Neural cell (in vitro differentiated cells): ENCODE results near the gene TELO2. TPM values are rescaled to one million over a fixed set of nuclear protein-coding genes. Genes with fewer than 3 reads are reported as not detected.

Source experiments
- H2AFZ ChIP-seq: fragments of 200-600, 300-800 bp; sonication (generic), shearing (Covaris generic); 2 replicates; pipeline ENCODE4 v1.6.0; 2014; ENCODE audit warnings: low read depth, mild to moderate bottlenecking, antibody characterized with exemption, low read length, moderate library complexity
- H3F3A ChIP-seq: fragments of 200-600 bp; shearing (Covaris generic); 2 replicates; pipeline ENCODE4 v1.6.1; 2016; ENCODE audit warnings: mild to moderate bottlenecking, moderate library complexity, mixed read lengths, antibody characterized with exemption, low read length; ENCODE audit not compliant: insufficient read depth, poor library complexity, severe bottlenecking
- H3K27ac ChIP-seq: fragments of 200-600, 300-800 bp; sonication (generic), shearing (Covaris generic); 2 replicates; pipeline ENCODE4 v1.5.1; 2014; ENCODE audit warnings: mild to moderate bottlenecking, low read length, moderate library complexity
- H3K27me3 ChIP-seq: fragments of 300-800, 200-600 bp; sonication (generic), shearing (Covaris generic); 2 replicates; pipeline ENCODE4 v1.6.0; 2014; ENCODE audit warnings: mild to moderate bottlenecking, low read depth, low read length, moderate library complexity; ENCODE audit not compliant: insufficient read depth
- H3K36me3 ChIP-seq: fragments of 300-800, 200-600 bp; sonication (generic), shearing (Covaris generic); 2 replicates; pipeline ENCODE4 v1.5.1; 2014; ENCODE audit warnings: mild to moderate bottlenecking, antibody characterized with exemption, low read length, moderate library complexity; ENCODE audit not compliant: insufficient read depth
- H3K4me2 ChIP-seq: fragments of 300-800, 200-600 bp; sonication (generic), shearing (Covaris generic); 2 replicates; pipeline ENCODE4 v1.6.0; 2014; ENCODE audit warnings: mild to moderate bottlenecking, low read length
- H3K4me3 ChIP-seq: fragments of 300-800, 200-600 bp; sonication (generic), shearing (Covaris generic); 2 replicates; pipeline ENCODE4 v1.5.1; 2014; ENCODE audit warnings: mild to moderate bottlenecking, low read length, moderate library complexity
- H3K79me2 ChIP-seq: fragments of 200-600 bp; shearing (Covaris generic); replicated peaks from 2 replicates; pipeline ENCODE4 v1.6.0; 2014; ENCODE audit warnings: mild to moderate bottlenecking, low read length, moderate library complexity; ENCODE audit not compliant: insufficient read depth
- H3K9ac ChIP-seq: fragments of 300-800, 200-600 bp; sonication (generic), shearing (Covaris generic); 2 replicates; pipeline ENCODE4 v1.6.1; 2016; ENCODE audit warnings: mild to moderate bottlenecking, low read length, mixed read lengths
- H3K9me2 ChIP-seq: fragments of 200-600 bp; shearing (Covaris generic); 2 replicates; pipeline ENCODE4 v1.6.1; 2016; ENCODE audit warnings: mild to moderate bottlenecking, low read length, mixed read lengths; ENCODE audit not compliant: insufficient read depth
- H3K9me3 ChIP-seq: fragments of 200-600, 300-800 bp; sonication (generic), shearing (Covaris generic); 2 replicates; pipeline ENCODE4 v1.6.1; 2016; ENCODE audit warnings: mild to moderate bottlenecking, mixed run types, low read length, moderate library complexity, mixed read lengths
- H4K20me1 ChIP-seq: fragments of 200-600 bp; shearing (Covaris generic); 2 replicates; pipeline ENCODE4 v1.6.1; 2016; ENCODE audit warnings: mild to moderate bottlenecking, mixed run types; ENCODE audit not compliant: insufficient read depth
- CTCF ChIP-seq: fragments of 450-650 bp; IDR thresholded peaks from 2 replicates; pipeline ENCODE4 v1.5.1; 2014; ENCODE audit warnings: antibody characterized with exemption, mild to moderate bottlenecking, moderate library complexity; ENCODE audit not compliant: poor library complexity, severe bottlenecking
- EP300 ChIP-seq: fragments of 450-650 bp; conservative IDR thresholded peaks from 2 replicates; pipeline ENCODE4 v1.6.1; 2014; ENCODE audit warnings: antibody characterized with exemption, mild to moderate bottlenecking, moderate library complexity; ENCODE audit not compliant: poor library complexity, severe bottlenecking
- EZH2 ChIP-seq: fragments of 200-600, 300-800 bp; shearing (Covaris generic), sonication (generic); IDR thresholded peaks from 2 replicates; pipeline ENCODE4 v1.6.1; 2014; ENCODE audit warnings: antibody characterized with exemption, low read length, borderline replicate concordance, mild to moderate bottlenecking; ENCODE audit not compliant: insufficient read depth, poor library complexity, severe bottlenecking
- MXI1 ChIP-seq: fragments of 450-650 bp; conservative IDR thresholded peaks from 2 replicates; pipeline ENCODE4 v1.6.1; 2014; ENCODE audit warnings: antibody characterized with exemption, mild to moderate bottlenecking; ENCODE audit not compliant: poor library complexity, severe bottlenecking
- POLR2AphosphoS5 ChIP-seq: IDR thresholded peaks from 2 replicates; pipeline ENCODE4 v1.6.1; 2012
- RAD21 ChIP-seq: fragments of 450-650 bp; conservative IDR thresholded peaks from 2 replicates; pipeline ENCODE4 v1.6.1; 2014; ENCODE audit warnings: antibody characterized with exemption, mild to moderate bottlenecking, moderate library complexity
- SMC3 ChIP-seq: fragments of 450-650 bp; conservative IDR thresholded peaks from 2 replicates; pipeline ENCODE4 v1.6.1; 2014; ENCODE audit warnings: antibody characterized with exemption, mild to moderate bottlenecking, moderate library complexity; ENCODE audit not compliant: poor library complexity
- TAF1 ChIP-seq: IDR thresholded peaks from 2 replicates; pipeline ENCODE4 v1.6.1; 2012; ENCODE audit warnings: low read depth
- polyA plus RNA-seq: library from polyadenylated mRNA; depleted of rRNA; stranded (reverse); fragments of >200 nt; gene quantifications from 2 replicates; pipeline ENCODE4 v1.2.3, GENCODE V29; 2014
- TF ChIP-seq, protein P1 (sequence below): IDR thresholded peaks from 2 replicates; pipeline ENCODE4 v1.6.1; 2012; ENCODE audit warnings: borderline replicate concordance

TELO2 gene
- polyA plus RNA-seq, 1 donor from 2014 or later, result 50.4 TPM

- Histone ChIP-seq H3K9me2 (no peaks in the 10 kb centered on the region), H3K9me3 (no peaks in the 10 kb centered on the region), H3K9ac (no peak overlapping the region), H4K20me1 (no peaks in the 10 kb centered on the region), H2AFZ (no peak overlapping the region), H3F3A (no peaks in the 10 kb centered on the region), H3K36me3 (no peaks in the 10 kb centered on the region), H3K27ac (no peak overlapping the region), H3K79me2 (no peaks in the 10 kb centered on the region), H3K27me3 (no peaks in the 10 kb centered on the region), H3K4me3 (no peak overlapping the region), H3K4me2 (no peak overlapping the region)
- TF ChIP-seq SMC3 (no peak), RAD21 (no peak), EP300 (no peak), CTCF (no peak), POLR2AphosphoS5 (no peak), EZH2 (no peak), MXI1 (no peak), TAF1 (no peak)
- TF ChIP-seq, protein P1, sequence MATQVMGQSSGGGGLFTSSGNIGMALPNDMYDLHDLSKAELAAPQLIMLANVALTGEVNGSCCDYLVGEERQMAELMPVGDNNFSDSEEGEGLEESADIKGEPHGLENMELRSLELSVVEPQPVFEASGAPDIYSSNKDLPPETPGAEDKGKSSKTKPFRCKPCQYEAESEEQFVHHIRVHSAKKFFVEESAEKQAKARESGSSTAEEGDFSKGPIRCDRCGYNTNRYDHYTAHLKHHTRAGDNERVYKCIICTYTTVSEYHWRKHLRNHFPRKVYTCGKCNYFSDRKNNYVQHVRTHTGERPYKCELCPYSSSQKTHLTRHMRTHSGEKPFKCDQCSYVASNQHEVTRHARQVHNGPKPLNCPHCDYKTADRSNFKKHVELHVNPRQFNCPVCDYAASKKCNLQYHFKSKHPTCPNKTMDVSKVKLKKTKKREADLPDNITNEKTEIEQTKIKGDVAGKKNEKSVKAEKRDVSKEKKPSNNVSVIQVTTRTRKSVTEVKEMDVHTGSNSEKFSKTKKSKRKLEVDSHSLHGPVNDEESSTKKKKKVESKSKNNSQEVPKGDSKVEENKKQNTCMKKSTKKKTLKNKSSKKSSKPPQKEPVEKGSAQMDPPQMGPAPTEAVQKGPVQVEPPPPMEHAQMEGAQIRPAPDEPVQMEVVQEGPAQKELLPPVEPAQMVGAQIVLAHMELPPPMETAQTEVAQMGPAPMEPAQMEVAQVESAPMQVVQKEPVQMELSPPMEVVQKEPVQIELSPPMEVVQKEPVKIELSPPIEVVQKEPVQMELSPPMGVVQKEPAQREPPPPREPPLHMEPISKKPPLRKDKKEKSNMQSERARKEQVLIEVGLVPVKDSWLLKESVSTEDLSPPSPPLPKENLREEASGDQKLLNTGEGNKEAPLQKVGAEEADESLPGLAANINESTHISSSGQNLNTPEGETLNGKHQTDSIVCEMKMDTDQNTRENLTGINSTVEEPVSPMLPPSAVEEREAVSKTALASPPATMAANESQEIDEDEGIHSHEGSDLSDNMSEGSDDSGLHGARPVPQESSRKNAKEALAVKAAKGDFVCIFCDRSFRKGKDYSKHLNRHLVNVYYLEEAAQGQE, result no peak
Measured at GRCh38 chr16:1497014-1497598, 3.9 kb downstream of the TELO2 start.

GRCh38 chr16:1498899-1499676, 5.9 kb downstream of the TELO2 start:
- H3K36me3 ChIP-seq, result no peaks in the 10 kb centered on the region
- H3K27me3 ChIP-seq, result no peaks in the 10 kb centered on the region
- H3K9me3 ChIP-seq, result no peaks in the 10 kb centered on the region
- no peak overlapping the region for H3K27ac ChIP-seq
- H3K79me2 ChIP-seq, result no peaks in the 10 kb centered on the region
- no peaks in the 10 kb centered on the region for H4K20me1 ChIP-seq
- H3K9ac ChIP-seq, result no peak overlapping the region
- TF ChIP-seq POLR2AphosphoS5 (no peak), TAF1 (no peak)
- H3K9me2 ChIP-seq, result no peaks in the 10 kb centered on the region
- no peaks in the 10 kb centered on the region for H3F3A ChIP-seq
- H3K4me3 ChIP-seq, result no peak overlapping the region
- no peak overlapping the region for H2AFZ ChIP-seq
- no peak overlapping the region for H3K4me2 ChIP-seq
